Activated B cell treated with CpG ODN at 0.5 μM for 24 hours (primary cell): Measurements from ENCODE around the gene GKAP1. TPM values are rescaled to one million over a fixed set of nuclear protein-coding genes. Genes with fewer than 3 reads are reported as not detected.

Source experiments
- ATAC-seq: fragments of 200-7000 bp; cut with Tn5 transposase; one replicate; pipeline ENCODE4 v1.10.0; 2021; ENCODE audit warnings: low read depth, mild to moderate bottlenecking, moderate library complexity
- CTCF ChIA-PET: fragments of 350-600 bp; sonication (Branson Sonifier 250); formaldehyde crosslinking; loops from one replicate; lab custom pipeline; 2021; ENCODE audit warnings: antibody characterized with exemption; lab: Charles Lee
- POLR2A ChIA-PET: fragments of 350-600 bp; sonication (Branson Sonifier 250); formaldehyde crosslinking; loops from one replicate; lab custom pipeline; 2021; ENCODE audit warnings: antibody characterized with exemption; lab: Charles Lee
- DNase-seq: peaks from one replicate; pipeline ENCODE4 v3.0.0; 2022
- H3K27ac Mint-ChIP-seq: one replicate; pipeline ENCODE4 v1.8.0; 2020; ENCODE audit warnings: mixed read lengths
- H3K27me3 Mint-ChIP-seq: one replicate; pipeline ENCODE4 v1.8.0; 2021; ENCODE audit warnings: mixed read lengths
- H3K36me3 Mint-ChIP-seq: one replicate; pipeline ENCODE4 v1.8.0; 2021; ENCODE audit warnings: low read depth, mixed read lengths
- H3K4me1 Mint-ChIP-seq: one replicate; pipeline ENCODE4 v1.8.0; 2021; ENCODE audit warnings: mixed read lengths
- H3K4me3 Mint-ChIP-seq: one replicate; pipeline ENCODE4 v1.8.0; 2020; ENCODE audit warnings: mild to moderate bottlenecking, mixed read lengths
- H3K9me3 Mint-ChIP-seq: one replicate; pipeline ENCODE4 v1.8.0; 2020; ENCODE audit warnings: mixed read lengths
- intact Hi-C: fragments of 100-400 bp; cut with micrococcal nuclease; formaldehyde crosslinking; loops from one replicate; pipeline ENCODE4 v1.15.1; 2024
- total RNA-seq: library from RNA; stranded (reverse); gene quantifications from 2 replicates; pipeline ENCODE4 v1.2.3, GENCODE V29; 2022
- TF ChIP-seq, protein P1 (sequence below): fragments of 200-600 bp; IDR thresholded peaks from one replicate; pipeline ENCODE4 v1.8.0; 2022; ENCODE audit warnings: antibody characterized with exemption, mild to moderate bottlenecking

The GKAP1 gene
- total RNA-seq, 1 donor from 2014 or later = 4.3 TPM

GRCh38 chr9:83800236-83801033 is 17.1 kb downstream of the GKAP1 start:
- intact Hi-C loops = no loop called here
- H3K36me3 Mint-ChIP-seq = peaks cover 24% of the 10 kb centered on the region
- no peak overlapping the region for H3K4me3 Mint-ChIP-seq
- H3K27me3 Mint-ChIP-seq = no peaks in the 10 kb centered on the region
- ATAC-seq (no peak), DNase-seq (no peak)
- H3K9me3 Mint-ChIP-seq = no peaks in the 10 kb centered on the region
- TF ChIP-seq, protein P1, sequence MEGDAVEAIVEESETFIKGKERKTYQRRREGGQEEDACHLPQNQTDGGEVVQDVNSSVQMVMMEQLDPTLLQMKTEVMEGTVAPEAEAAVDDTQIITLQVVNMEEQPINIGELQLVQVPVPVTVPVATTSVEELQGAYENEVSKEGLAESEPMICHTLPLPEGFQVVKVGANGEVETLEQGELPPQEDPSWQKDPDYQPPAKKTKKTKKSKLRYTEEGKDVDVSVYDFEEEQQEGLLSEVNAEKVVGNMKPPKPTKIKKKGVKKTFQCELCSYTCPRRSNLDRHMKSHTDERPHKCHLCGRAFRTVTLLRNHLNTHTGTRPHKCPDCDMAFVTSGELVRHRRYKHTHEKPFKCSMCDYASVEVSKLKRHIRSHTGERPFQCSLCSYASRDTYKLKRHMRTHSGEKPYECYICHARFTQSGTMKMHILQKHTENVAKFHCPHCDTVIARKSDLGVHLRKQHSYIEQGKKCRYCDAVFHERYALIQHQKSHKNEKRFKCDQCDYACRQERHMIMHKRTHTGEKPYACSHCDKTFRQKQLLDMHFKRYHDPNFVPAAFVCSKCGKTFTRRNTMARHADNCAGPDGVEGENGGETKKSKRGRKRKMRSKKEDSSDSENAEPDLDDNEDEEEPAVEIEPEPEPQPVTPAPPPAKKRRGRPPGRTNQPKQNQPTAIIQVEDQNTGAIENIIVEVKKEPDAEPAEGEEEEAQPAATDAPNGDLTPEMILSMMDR = no peak
- ChIA-PET POLR2A (no interaction called here), CTCF (no interaction called here)
- H3K4me1 Mint-ChIP-seq = no peaks in the 10 kb centered on the region
- no peak overlapping the region for H3K27ac Mint-ChIP-seq

- Mint-ChIP-seq H3K27ac (no peak overlapping the region), H3K36me3 (peaks cover 27% of the 10 kb centered on the region), H3K4me1 (no peaks in the 10 kb centered on the region), H3K9me3 (no peaks in the 10 kb centered on the region), H3K27me3 (no peaks in the 10 kb centered on the region), H3K4me3 (no peak overlapping the region)
- intact Hi-C loops = no loop called here
- ChIA-PET POLR2A (no interaction called here), CTCF (interaction anchor here (1.5 kb wide), 1 partner anchor 146 kb away, joined by 4 read pairs; no protein-coding TSS in a partner anchor)
- DNase-seq (no peak), ATAC-seq (no peak)
- TF ChIP-seq, protein P1 = no peak
Observed at GRCh38 chr9:83794051-83794450, 23.5 kb downstream of the GKAP1 start.

DNA sequence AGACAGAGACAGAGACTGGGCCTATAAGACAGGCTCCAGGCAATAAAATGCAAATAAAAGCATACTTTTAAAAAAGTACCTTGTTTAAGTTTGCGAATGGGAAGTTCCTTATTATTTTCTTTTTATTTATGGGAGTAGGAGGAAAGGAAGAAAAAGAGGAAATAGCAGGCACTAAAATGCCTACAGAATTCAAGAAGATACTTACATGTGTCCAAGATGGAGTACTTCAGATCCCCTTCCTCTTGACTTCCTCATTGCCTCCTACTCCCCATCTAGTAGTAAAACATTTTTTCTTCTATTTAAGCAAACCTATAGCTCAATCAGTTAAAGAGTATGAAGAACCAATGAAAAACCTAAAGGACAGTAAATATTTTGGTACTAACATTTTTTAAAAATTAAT is 24.8 kb downstream of the GKAP1 start:
- H3K36me3 Mint-ChIP-seq = peaks cover 19% of the 10 kb centered on the region
- intact Hi-C loops = no loop called here
- H3K27me3 Mint-ChIP-seq = no peaks in the 10 kb centered on the region
- H3K27ac Mint-ChIP-seq = no peak overlapping the region
- TF ChIP-seq, protein P1 = no peak
- no peaks in the 10 kb centered on the region for H3K9me3 Mint-ChIP-seq
- ChIA-PET CTCF (interaction anchor here (1.5 kb wide), 1 partner anchor 147 kb away, joined by 4 read pairs; no protein-coding TSS in a partner anchor), POLR2A (no interaction called here)
- no peak for DNase-seq
- no peaks in the 10 kb centered on the region for H3K4me1 Mint-ChIP-seq
- no peak overlapping the region for H3K4me3 Mint-ChIP-seq
- no peak for ATAC-seq

- H3K4me1 Mint-ChIP-seq = no peaks in the 10 kb centered on the region
- TF ChIP-seq, protein P1 = no peak
- H3K4me3 Mint-ChIP-seq = no peak overlapping the region
- CTCF ChIA-PET = no interaction called here
- peaks cover 5% of the 10 kb centered on the region for H3K9me3 Mint-ChIP-seq
- no peak overlapping the region for H3K27ac Mint-ChIP-seq
- no peak for DNase-seq
- POLR2A ChIA-PET = no interaction called here
- H3K27me3 Mint-ChIP-seq = no peaks in the 10 kb centered on the region
- intact Hi-C loops = no loop called here
- ATAC-seq = no peak
- peaks cover 15% of the 10 kb centered on the region for H3K36me3 Mint-ChIP-seq
Observed at GRCh38 chr9:83778164-83778563, 39.4 kb downstream of the GKAP1 start.

- intact Hi-C loops = no loop called here
Observed at GRCh38 chr9:83775932-83776331, 41.6 kb downstream of the GKAP1 start.

More at GRCh38 chr9:83775932-83776331, 41.6 kb downstream of the GKAP1 start:
- no peak overlapping the region for H3K4me3 Mint-ChIP-seq
- no peaks in the 10 kb centered on the region for H3K27me3 Mint-ChIP-seq
- H3K36me3 Mint-ChIP-seq = peaks cover 12% of the 10 kb centered on the region
- ATAC-seq (no peak), DNase-seq (no peak)
- H3K9me3 Mint-ChIP-seq = peaks cover 5% of the 10 kb centered on the region
- POLR2A ChIA-PET = no interaction called here
- CTCF ChIA-PET = no interaction called here
- TF ChIP-seq, protein P1 = no peak
- no peaks in the 10 kb centered on the region for H3K4me1 Mint-ChIP-seq
- no peak overlapping the region for H3K27ac Mint-ChIP-seq
